NCI-H1105 (cell line): ENCODE data around the gene KIF22.
"Not testable (repeated sequence)": the region's sequence is repeated elsewhere in the genome, so short reads cannot be mapped to it uniquely, and the experiment has no call there.

Experiments
- DNase-seq: peaks from one replicate; lab custom pipeline; 2025; lab: John Stamatoyannopoulos, UW

Gene KIF22

GRCh38 chr16:29790183-29790948, at the start of gene KIF22:
Gene KIF22 (plus strand): TSS chr16:29790751. CDS start chr16:29790760, 9 bp downstream.
- peak; percentile 98 for DNase-seq

- no peak for DNase-seq
Observed at GRCh38 chr16:29742683-29743275, 47.8 kb upstream of the KIF22 start.

- no peak for DNase-seq
Observed at GRCh38 chr16:29743475-29743826, 47.1 kb upstream of the KIF22 start.

GRCh38 chr16:29743827-29744531, 46.6 kb upstream of the KIF22 start:
- DNase-seq: no peak

GRCh38 chr16:29744541-29745101, 45.9 kb upstream of the KIF22 start:
- no peak for DNase-seq

GRCh38 chr16:29745121-29745852, 45.3 kb upstream of the KIF22 start:
- DNase-seq: no peak

GRCh38 chr16:29745853-29746345, 44.7 kb upstream of the KIF22 start, which contains the start of gene C16orf54:
Gene C16orf54 (minus strand): TSS chr16:29745990. CDS start chr16:29744951, 1,039 bp downstream.
- DNase-seq: no peak

- DNase-seq: not testable (repeated sequence)
Observed at GRCh38 chr16:29746518-29746917, 44.0 kb upstream of the KIF22 start.

GRCh38 chr16:29747947-29748759, 42.4 kb upstream of the KIF22 start:
- no peak for DNase-seq

GRCh38 chr16:29748760-29749149, 41.8 kb upstream of the KIF22 start:
- not testable (repeated sequence) for DNase-seq

- no peak for DNase-seq
Observed at GRCh38 chr16:29753516-29753915, 37.0 kb upstream of the KIF22 start.

- DNase-seq: no peak
Observed at GRCh38 chr16:29756654-29757053, 33.9 kb upstream of the KIF22 start.

- not testable (repeated sequence) for DNase-seq
Observed at GRCh38 chr16:29757086-29757485, 33.5 kb upstream of the KIF22 start.

- no peak for DNase-seq
Observed at GRCh38 chr16:29757950-29758466, 32.5 kb upstream of the KIF22 start.

- peak; percentile 52 for DNase-seq
Observed at GRCh38 chr16:29760567-29761279, 29.8 kb upstream of the KIF22 start.

GRCh38 chr16:29761280-29761651, 29.3 kb upstream of the KIF22 start:
- not testable (repeated sequence) for DNase-seq

- DNase-seq: no peak
Observed at GRCh38 chr16:29761882-29762281, 28.7 kb upstream of the KIF22 start.

- no peak for DNase-seq
Observed at GRCh38 chr16:29763326-29763725, 27.2 kb upstream of the KIF22 start.

- peak; percentile 12 for DNase-seq
Observed at GRCh38 chr16:29765167-29766032, 25.2 kb upstream of the KIF22 start.
